HEK293 (cell line): ENCODE results near the gene SBK1.

ENCODE experiments used
- CTCF ChIA-PET: fragments of 350-600 bp; formaldehyde crosslinking; extraction: SDS; loops from one replicate; lab custom pipeline; 2021; ENCODE audit warnings: antibody characterized with exemption; lab: Yijun Ruan, JAX
- POLR2A ChIA-PET: fragments of 300-600 bp; formaldehyde crosslinking; extraction: SDS; loops from one replicate; lab custom pipeline; 2020; ENCODE audit warnings: antibody characterized with exemption, inconsistent platforms; lab: Yijun Ruan, JAX
- H3K27ac ChIP-seq: fragments of 200-500 bp; sonication (Bioruptor generic); 2 replicates; pipeline ENCODE4 v1.5.1; 2014; ENCODE audit warnings: low read depth, low read length, control low read depth, inconsistent platforms; ENCODE audit errors: extremely low read depth
- H3K36me3 ChIP-seq, 2 experiments: fragments of 200-500 bp in 1 of 2; sonication (Bioruptor generic) in 1 of 2; 1 replicate in 1 of 2; 2 replicates in 1 of 2; pipeline ENCODE4 v1.5.1; 2014 to 2017; ENCODE audit warnings: inconsistent platforms in 2 of 2, low read length in 2 of 2; ENCODE audit not compliant: control insufficient read depth in 2 of 2, insufficient read depth in 1 of 2
- H3K4me1 ChIP-seq: fragments of 200-500 bp; sonication (Bioruptor generic); 2 replicates; pipeline ENCODE4 v1.5.1; 2014; ENCODE audit warnings: mild to moderate bottlenecking, low read length, inconsistent platforms; ENCODE audit not compliant: control insufficient read depth, insufficient read depth
- H3K4me3 ChIP-seq: 2 replicates; pipeline ENCODE4 v1.5.1; 2011; ENCODE audit warnings: low read depth, mild to moderate bottlenecking, control low read depth, low read length, moderate library complexity
- H3K9me3 ChIP-seq: fragments of 200-500 bp; sonication (Bioruptor generic); 2 replicates; pipeline ENCODE4 v1.5.1; 2014; ENCODE audit warnings: low read depth, low read length, inconsistent platforms; ENCODE audit not compliant: control insufficient read depth, insufficient read depth
- EGR2 ChIP-seq: fragments of 450-650 bp; formaldehyde crosslinking; IDR thresholded peaks from 2 replicates; pipeline ENCODE4 v1.5.1; 2016; ENCODE audit warnings: low read depth, missing biosample characterization, missing genetic modification characterization
- GLI4 ChIP-seq: fragments of 450-650 bp; formaldehyde crosslinking; IDR thresholded peaks from 2 replicates; pipeline ENCODE4 v1.5.1; 2016; ENCODE audit warnings: missing biosample characterization, missing genetic modification characterization
- GLIS1 ChIP-seq: fragments of 450-650 bp; formaldehyde crosslinking; IDR thresholded peaks from 2 replicates; pipeline ENCODE4 v1.5.1; 2016; ENCODE audit warnings: missing biosample characterization, missing genetic modification characterization
- KLF17 ChIP-seq: fragments of 450-650 bp; formaldehyde crosslinking; IDR thresholded peaks from 2 replicates; pipeline ENCODE4 v1.5.1; 2016; ENCODE audit warnings: missing biosample characterization, missing genetic modification characterization
- MEIS1 ChIP-seq: sonication (generic); formaldehyde crosslinking; IDR thresholded peaks from 2 replicates; pipeline ENCODE4 v1.8.1; 2022; ENCODE audit warnings: missing genetic modification reagents, mild to moderate bottlenecking, borderline replicate concordance
- MZF1 ChIP-seq: fragments of 450-650 bp; formaldehyde crosslinking; IDR thresholded peaks from 2 replicates; pipeline ENCODE4 v1.5.1; 2017; ENCODE audit warnings: missing biosample characterization, missing genetic modification characterization, borderline replicate concordance
- PRDM1 ChIP-seq: fragments of 450-650 bp; formaldehyde crosslinking; IDR thresholded peaks from 2 replicates; pipeline ENCODE4; 2016; ENCODE audit warnings: missing biosample characterization, missing genetic modification characterization
- SCRT2 ChIP-seq: fragments of 450-650 bp; formaldehyde crosslinking; IDR thresholded peaks from 2 replicates; pipeline ENCODE4 v1.5.1; 2016; ENCODE audit warnings: missing biosample characterization, missing genetic modification characterization
- SETDB1 ChIP-seq: IDR thresholded peaks from one replicate; pipeline ENCODE4 v1.6.1; 2017; ENCODE audit warnings: mild to moderate bottlenecking, low read length, moderate library complexity, mixed read lengths; ENCODE audit not compliant: insufficient read length
- ZBTB8A ChIP-seq: fragments of 450-650 bp; formaldehyde crosslinking; IDR thresholded peaks from 2 replicates; pipeline ENCODE4 v1.5.1; 2016; ENCODE audit warnings: missing biosample characterization, missing genetic modification characterization
- ZEB2 ChIP-seq: fragments of 450-650 bp; formaldehyde crosslinking; IDR thresholded peaks from 2 replicates; pipeline ENCODE4 v1.5.1; 2016; ENCODE audit warnings: missing biosample characterization, missing genetic modification characterization
- ZNF121 ChIP-seq: fragments of 450-650 bp; formaldehyde crosslinking; IDR thresholded peaks from 2 replicates; pipeline ENCODE4 v1.5.1; 2016; ENCODE audit warnings: missing biosample characterization, missing genetic modification characterization
- ZNF138 ChIP-seq: fragments of 450-650 bp; formaldehyde crosslinking; IDR thresholded peaks from 2 replicates; pipeline ENCODE4 v1.5.1; 2016; ENCODE audit warnings: missing biosample characterization, missing genetic modification characterization, borderline replicate concordance
- ZNF239 ChIP-seq: fragments of 450-650 bp; formaldehyde crosslinking; IDR thresholded peaks from 2 replicates; pipeline ENCODE4 v1.5.1; 2016; ENCODE audit warnings: missing biosample characterization, missing genetic modification characterization
- ZNF26 ChIP-seq: fragments of 450-650 bp; formaldehyde crosslinking; IDR thresholded peaks from 2 replicates; pipeline ENCODE4 v1.5.1; 2016; ENCODE audit warnings: missing biosample characterization, missing genetic modification characterization
- ZNF335 ChIP-seq: fragments of 450-650 bp; formaldehyde crosslinking; conservative IDR thresholded peaks from 2 replicates; pipeline ENCODE4 v1.5.1; 2016; ENCODE audit warnings: missing biosample characterization, missing genetic modification characterization
- ZNF350 ChIP-seq: fragments of 450-650 bp; formaldehyde crosslinking; IDR thresholded peaks from 2 replicates; pipeline ENCODE4 v1.5.0; 2017; ENCODE audit warnings: missing biosample characterization, mild to moderate bottlenecking, missing genetic modification characterization
- ZNF391 ChIP-seq: fragments of 450-650 bp; formaldehyde crosslinking; IDR thresholded peaks from 2 replicates; pipeline ENCODE4 v1.5.1; 2016; ENCODE audit warnings: low read depth, missing biosample characterization, missing genetic modification characterization, borderline replicate concordance
- ZNF394 ChIP-seq: fragments of 450-650 bp; formaldehyde crosslinking; IDR thresholded peaks from 2 replicates; pipeline ENCODE4 v1.5.1; 2016; ENCODE audit warnings: missing biosample characterization, missing genetic modification characterization, mild to moderate bottlenecking, moderate library complexity, borderline replicate concordance
- ZNF433 ChIP-seq: fragments of 450-650 bp; formaldehyde crosslinking; IDR thresholded peaks from 2 replicates; pipeline ENCODE4 v1.5.1; 2016; ENCODE audit warnings: missing biosample characterization, missing genetic modification characterization, low read depth
- ZNF48 ChIP-seq: fragments of 450-650 bp; formaldehyde crosslinking; IDR thresholded peaks from 2 replicates; pipeline ENCODE4 v1.5.1; 2016; ENCODE audit warnings: missing biosample characterization, missing genetic modification characterization
- ZNF488 ChIP-seq: fragments of 450-650 bp; formaldehyde crosslinking; IDR thresholded peaks from 2 replicates; pipeline ENCODE4 v1.5.1; 2016; ENCODE audit warnings: missing biosample characterization, missing genetic modification characterization
- ZNF530 ChIP-seq: fragments of 450-650 bp; formaldehyde crosslinking; IDR thresholded peaks from 2 replicates; pipeline ENCODE4 v1.5.1; 2016; ENCODE audit warnings: low read depth, missing biosample characterization, missing genetic modification characterization
- ZNF555 ChIP-seq: fragments of 450-650 bp; formaldehyde crosslinking; conservative IDR thresholded peaks from 2 replicates; pipeline ENCODE4 v1.5.1; 2017; ENCODE audit warnings: missing biosample characterization, mild to moderate bottlenecking, missing genetic modification characterization, inconsistent platforms
- ZNF571 ChIP-seq: fragments of 450-650 bp; formaldehyde crosslinking; IDR thresholded peaks from 2 replicates; pipeline ENCODE4 v1.5.0; 2017; ENCODE audit warnings: missing biosample characterization, missing genetic modification characterization
- ZNF664 ChIP-seq: fragments of 450-650 bp; formaldehyde crosslinking; IDR thresholded peaks from 2 replicates; pipeline ENCODE4 v1.5.1; 2016; ENCODE audit warnings: missing biosample characterization, missing genetic modification characterization
- ZNF785 ChIP-seq: fragments of 450-650 bp; formaldehyde crosslinking; IDR thresholded peaks from 2 replicates; pipeline ENCODE4 v1.5.1; 2016; ENCODE audit warnings: missing biosample characterization, missing genetic modification characterization
- ZNF837 ChIP-seq: fragments of 450-650 bp; formaldehyde crosslinking; IDR thresholded peaks from 2 replicates; pipeline ENCODE4 v1.5.1; 2016; ENCODE audit warnings: missing biosample characterization, missing genetic modification characterization
- ZSCAN4 ChIP-seq: fragments of 450-650 bp; formaldehyde crosslinking; IDR thresholded peaks from 2 replicates; pipeline ENCODE4 v1.5.1; 2017; ENCODE audit warnings: missing biosample characterization, missing genetic modification characterization

SBK1 gene

GRCh38 chr16:28324235-28324886, 32.0 kb downstream of the SBK1 start:
- Histone ChIP-seq H3K4me1 (no peaks in the 10 kb centered on the region), H3K4me3 (no peak overlapping the region), H3K27ac (no peak overlapping the region), H3K36me3 (no peaks in the 10 kb centered on the region), H3K9me3 (no peaks in the 10 kb centered on the region)
- ChIA-PET POLR2A (no interaction called here), CTCF (interaction anchor here (0.6 to 2.4 kb wide), 5 partner anchors 8 to 1677 kb away, joined by 3 to 5 read pairs (median 4); no protein-coding TSS in a partner anchor)
- TF ChIP-seq ZNF26 (tag by site-specific recombination) (no peak), MEIS1 (CRISPR knock-in tag) (no peak), EGR2 (no peak), ZNF239 (tag by site-specific recombination) (no peak), ZNF391 (tag by site-specific recombination) (no peak), SETDB1 (no peak), ZNF664 (tag by site-specific recombination) (no peak), MZF1 (no peak), ZSCAN4 (tag by site-specific recombination) (no peak), ZNF530 (no peak), ZNF335 (no peak), ZNF488 (tag by site-specific recombination) (no peak), ZEB2 (tag by site-specific recombination) (no peak), GLI4 (tag by site-specific recombination) (no peak)

GRCh38 chr16:28324887-28325279, 32.6 kb downstream of the SBK1 start:
- Histone ChIP-seq H3K36me3 (no peaks in the 10 kb centered on the region), H3K27ac (no peak overlapping the region), H3K4me1 (no peaks in the 10 kb centered on the region), H3K4me3 (no peak overlapping the region), H3K9me3 (no peaks in the 10 kb centered on the region)
- ChIA-PET POLR2A (no interaction called here), CTCF (interaction anchor here (0.6 to 2.4 kb wide), 3 partner anchors 8 to 488 kb away, joined by 3 to 5 read pairs (median 3); no protein-coding TSS in a partner anchor)
- peak; percentile 55; the same call in 1 of the 2 replicates for TF ChIP-seq ZNF121 (tag by site-specific recombination)
- TF ChIP-seq ZNF433 = no peak

GRCh38 chr16:28326881-28327610, 34.7 kb downstream of the SBK1 start:
- H3K36me3 ChIP-seq = no peaks in the 10 kb centered on the region
- POLR2A ChIA-PET = no interaction called here
- H3K4me3 ChIP-seq = no peak overlapping the region
- H3K27ac ChIP-seq = no peak overlapping the region
- no peaks in the 10 kb centered on the region for H3K4me1 ChIP-seq
- CTCF ChIA-PET = interaction anchor here (0.6 to 2.3 kb wide), 5 partner anchors 10 to 654 kb away, joined by 3 to 13 read pairs (median 5); no protein-coding TSS in a partner anchor
- H3K9me3 ChIP-seq = no peaks in the 10 kb centered on the region
- TF ChIP-seq ZNF555 (tag by site-specific recombination) (no peak), ZNF571 (tag by site-specific recombination) (no peak), ZBTB8A (tag by site-specific recombination) (no peak), ZNF394 (tag by site-specific recombination) (no peak), GLIS1 (tag by site-specific recombination) (peak; percentile 41; the same call in 1 of the 2 replicates), ZNF837 (tag by site-specific recombination) (no peak), ZNF350 (tag by site-specific recombination) (no peak), PRDM1 (tag by site-specific recombination) (peak; percentile 65), KLF17 (no peak), ZNF48 (no peak), SCRT2 (tag by site-specific recombination) (no peak), ZNF785 (no peak), ZNF138 (no peak)
